ENCODE measurements around the gene GPSM1. TPM values are rescaled to one million over a fixed set of nuclear protein-coding genes. Genes with fewer than 3 reads are reported as not detected.

GPSM1 gene
- total RNA-seq, 1 experiment from 2014 or later, result 26.4 TPM

DNA sequence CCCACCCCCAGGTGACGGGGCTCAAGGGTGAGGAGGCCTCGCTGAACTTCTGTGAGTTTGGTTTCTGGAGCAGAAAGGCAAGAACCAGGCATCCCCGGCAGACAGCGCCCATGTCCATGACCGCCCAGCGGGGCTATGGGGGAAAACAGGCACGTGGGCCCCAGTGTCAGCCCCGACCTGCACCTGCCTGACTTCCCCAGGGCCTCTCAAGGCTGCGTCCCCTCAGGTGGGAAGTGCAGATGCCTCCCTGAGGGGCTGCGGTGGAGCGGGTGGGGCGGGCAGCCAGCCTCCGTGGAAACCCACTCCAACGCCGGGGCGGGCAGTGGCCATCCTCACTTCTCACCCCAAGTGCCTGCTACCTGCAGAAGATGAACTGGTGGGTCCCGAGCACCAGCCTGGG, 53.0 kb downstream of the GPSM1 start:
- no peak overlapping the region for H3K4me2 ChIP-seq (ENCODE audit: low read length)
- no peaks in the 10 kb centered on the region for H3K4me1 ChIP-seq (ENCODE audit: control insufficient read depth in 1 of 2, insufficient read depth in 2 of 2, low read length in 2 of 2)
- CTCF ChIA-PET, result no interaction called here
- peaks cover 14 to 21% of the 10 kb centered on the region in 2 experiments; a peak in 3 of 4 replicates for H3K36me3 ChIP-seq (ENCODE audit: control insufficient read depth in 1 of 2, insufficient read depth in 2 of 2, low read length in 2 of 2)
- BruUV-seq (replicated peaks), result no TSS peak
- POLR2A ChIA-PET, result no interaction called here
- TF ChIP-seq CTCF (IDR thresholded peaks at IDR 0.05 in 2 of 3, conservative IDR thresholded peaks at IDR 0.05 in 1 of 3; ENCODE audit: borderline replicate concordance in 1 of 3, insufficient read depth in 1 of 3, low read depth in 2 of 3, low read length in 2 of 3), result no peak
- no peak for TF ChIP-seq EZH2phosphoT487 (IDR thresholded peaks at IDR 0.05; ENCODE audit: borderline replicate concordance)
- no peak for TF ChIP-seq SRF (IDR thresholded peaks at IDR 0.05; ENCODE audit: low read depth)
- TF ChIP-seq ZNF274 (IDR thresholded peaks at IDR 0.05; ENCODE audit: low read depth, low read length), result no peak
- TF ChIP-seq POLR2A (IDR thresholded peaks at IDR 0.05; ENCODE audit: borderline replicate concordance, extremely low read depth, insufficient read depth, insufficient read length), result no peak
- no peak for TF ChIP-seq ELF1 (IDR thresholded peaks at IDR 0.05; ENCODE audit: borderline replicate concordance, low read depth)
- TF ChIP-seq EGR1 (IDR thresholded peaks at IDR 0.05; ENCODE audit: low read depth), result no peak
- TF ChIP-seq EZH2 (IDR thresholded peaks at IDR 0.05), result no peak
- no peak for TF ChIP-seq RAD21 (IDR thresholded peaks at IDR 0.05; ENCODE audit: low read depth)
- no peak for TF ChIP-seq ZFX (IDR thresholded peaks at IDR 0.05)
- TF ChIP-seq SP1 (IDR thresholded peaks at IDR 0.05; ENCODE audit: low read depth), result no peak
- no peak for TF ChIP-seq TCF7L2 (IDR thresholded peaks at IDR 0.05; ENCODE audit: borderline replicate concordance, extremely low read depth, insufficient read depth, insufficient read length)
- TF ChIP-seq, protein P1, sequence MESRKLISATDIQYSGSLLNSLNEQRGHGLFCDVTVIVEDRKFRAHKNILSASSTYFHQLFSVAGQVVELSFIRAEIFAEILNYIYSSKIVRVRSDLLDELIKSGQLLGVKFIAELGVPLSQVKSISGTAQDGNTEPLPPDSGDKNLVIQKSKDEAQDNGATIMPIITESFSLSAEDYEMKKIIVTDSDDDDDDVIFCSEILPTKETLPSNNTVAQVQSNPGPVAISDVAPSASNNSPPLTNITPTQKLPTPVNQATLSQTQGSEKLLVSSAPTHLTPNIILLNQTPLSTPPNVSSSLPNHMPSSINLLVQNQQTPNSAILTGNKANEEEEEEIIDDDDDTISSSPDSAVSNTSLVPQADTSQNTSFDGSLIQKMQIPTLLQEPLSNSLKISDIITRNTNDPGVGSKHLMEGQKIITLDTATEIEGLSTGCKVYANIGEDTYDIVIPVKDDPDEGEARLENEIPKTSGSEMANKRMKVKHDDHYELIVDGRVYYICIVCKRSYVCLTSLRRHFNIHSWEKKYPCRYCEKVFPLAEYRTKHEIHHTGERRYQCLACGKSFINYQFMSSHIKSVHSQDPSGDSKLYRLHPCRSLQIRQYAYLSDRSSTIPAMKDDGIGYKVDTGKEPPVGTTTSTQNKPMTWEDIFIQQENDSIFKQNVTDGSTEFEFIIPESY (IDR thresholded peaks at IDR 0.05; ENCODE audit: extremely low read depth, insufficient replicate concordance, low read length), result no peak
- H2AFZ ChIP-seq (ENCODE audit: low read depth, low read length, poor library complexity, severe bottlenecking), result no peak overlapping the region
- no peak overlapping the region for H3K9ac ChIP-seq (ENCODE audit: low read length)
- H3K27me3 ChIP-seq (ENCODE audit: insufficient read depth, low read length), result no peaks in the 10 kb centered on the region
- intact Hi-C loops (cut with micrococcal nuclease), result no loop called here
- no peaks in the 10 kb centered on the region for H3K79me2 ChIP-seq (ENCODE audit: insufficient read depth, low read length)
- ATAC-seq, result no peak
- RAD21 ChIA-PET (ENCODE audit: low non-redundant PET in 1 of 2, low total read pairs in 2 of 2, uncharacterized antibody in 2 of 2, unreplicated experiment in 2 of 2), result no interaction called here
- DNase-seq (ENCODE audit: low read depth, low spot score), result no peak
- no peaks in the 10 kb centered on the region for H4K20me1 ChIP-seq (ENCODE audit: insufficient read depth)
- H3K27ac ChIP-seq (ENCODE audit: low read depth, low read length), result no peak overlapping the region
- H3K4me3 ChIP-seq (replicated peaks in 1 of 2; ENCODE audit: low read depth in 1 of 2, low read length in 2 of 2), result no peak overlapping the region
- no peaks in the 10 kb centered on the region for H3K9me2 ChIP-seq (ENCODE audit: insufficient read depth)
- H3K9me3 ChIP-seq (ENCODE audit: control insufficient read depth in 1 of 2, insufficient read depth in 1 of 2, low read depth in 1 of 2, low read length in 2 of 2), result no peaks in the 10 kb centered on the region

Measured in HCT116 (cell line).